Measurements from ENCODE around the gene AFAP1. TPM values are rescaled to one million over a fixed set of nuclear protein-coding genes. Genes with fewer than 3 reads are reported as not detected.

Gene AFAP1
- total RNA-seq, 4 donors from 2014 or later = 25.1 to 56.9 (median 26.4) TPM

GRCh38 chr4:7949759-7950158 is 10.1 kb upstream of the AFAP1 start:
- Histone ChIP-seq H3K27ac (no peak overlapping the region), H3K4me3 (no peak overlapping the region), H3K4me1 (peaks cover 0 to 9% (median 0%) of the 10 kb centered on the region in 4 donors), H3K9me3 (peaks cover 0 to 4% of the 10 kb centered on the region in 2 donors), H3K27me3 (no peaks in the 10 kb centered on the region), H3K36me3 (no peaks in the 10 kb centered on the region)
- intact Hi-C loops (cut with DNase I; ENCODE audit: low total_unique reads) = no loop called here
- 62 to 63% methylated on average over 2 to 4 of the region's 4 CpGs for WGBS, 2 donors (ENCODE audit: low coverage in 1 of 2)
- in situ Hi-C loops (cut with MboI; ENCODE audit: low pct_ligation_motif_present in 1 of 4, low pct_unique_long_range_greater_than_20kb in 1 of 4, low sequenced_read_pairs in 3 of 4) = no loop called here
- DNase-seq = no peak
- TF ChIP-seq EP300 (IDR thresholded peaks at IDR 0.05; ENCODE audit: low read depth) (no peak), CTCF (IDR thresholded peaks at IDR 0.05) (no peak), POLR2A (IDR thresholded peaks at IDR 0.05) (no peak), POLR2AphosphoS5 (IDR thresholded peaks at IDR 0.05) (no peak)

- in situ Hi-C loops (cut with MboI; ENCODE audit: low pct_ligation_motif_present in 1 of 4, low pct_unique_long_range_greater_than_20kb in 1 of 4, low sequenced_read_pairs in 3 of 4) = no loop called here
- intact Hi-C loops (cut with DNase I; ENCODE audit: low total_unique reads) = no loop called here
- TF ChIP-seq POLR2A (IDR thresholded peaks at IDR 0.05) (no peak), CTCF (IDR thresholded peaks at IDR 0.05) (no peak), EP300 (IDR thresholded peaks at IDR 0.05; ENCODE audit: low read depth) (no peak), POLR2AphosphoS5 (IDR thresholded peaks at IDR 0.05) (no peak)
- WGBS, 2 donors (ENCODE audit: low coverage in 1 of 2) = 80 to 86% methylated on average over 4 of the region's 4 CpGs
- Histone ChIP-seq H3K27me3 (no peaks in the 10 kb centered on the region), H3K4me3 (no peak overlapping the region), H3K4me1 (peaks cover 0 to 9% (median 0%) of the 10 kb centered on the region in 4 donors), H3K27ac (no peak overlapping the region), H3K36me3 (no peaks in the 10 kb centered on the region), H3K9me3 (no peaks in the 10 kb centered on the region)
- no peak for DNase-seq
These were observed 8.3 kb upstream of the AFAP1 start for GRCh38 chr4:7947927-7948326.

- intact Hi-C loops (cut with DNase I; ENCODE audit: low total_unique reads) = no loop called here
- H3K27ac ChIP-seq = no peak overlapping the region
- no peak for DNase-seq
These were observed 6.2 kb upstream of the AFAP1 start for GRCh38 chr4:7945709-7946380.

More at GRCh38 chr4:7945709-7946380, 6.2 kb upstream of the AFAP1 start:
- no peak overlapping the region for H3K4me3 ChIP-seq
- H3K9me3 ChIP-seq = no peaks in the 10 kb centered on the region
- H3K4me1 ChIP-seq = peaks cover 0 to 16% (median 5%) of the 10 kb centered on the region in 4 donors
- in situ Hi-C loops (cut with MboI; ENCODE audit: low pct_ligation_motif_present in 1 of 4, low pct_unique_long_range_greater_than_20kb in 1 of 4, low sequenced_read_pairs in 3 of 4) = no loop called here
- 79 to 92% methylated on average over 2 to 14 of the region's 14 CpGs for WGBS, 2 donors (ENCODE audit: low coverage in 1 of 2)
- TF ChIP-seq POLR2A (IDR thresholded peaks at IDR 0.05) (no peak), POLR2AphosphoS5 (IDR thresholded peaks at IDR 0.05) (no peak), CTCF (IDR thresholded peaks at IDR 0.05) (no peak), EP300 (IDR thresholded peaks at IDR 0.05; ENCODE audit: low read depth) (no peak)
- no peaks in the 10 kb centered on the region for H3K36me3 ChIP-seq
- no peaks in the 10 kb centered on the region for H3K27me3 ChIP-seq

All from transverse colon (tissue), 4 donors.